Activated CD8-positive, alpha-beta T cell treated with anti-CD3 and anti-CD28 coated beads for 36 hours (primary cell): ENCODE results near the gene MIDN. TPM values are rescaled to one million over a fixed set of nuclear protein-coding genes. Genes with fewer than 3 reads are reported as not detected.

Source experiments
- ATAC-seq: fragments of 200-7000 bp; cut with Tn5 transposase; one replicate; pipeline ENCODE4 v1.10.0; 2021; ENCODE audit warnings: mild to moderate bottlenecking, moderate library complexity
- CTCF ChIA-PET: fragments of 350-600 bp; sonication (Branson Sonifier 250); formaldehyde crosslinking; loops from one replicate; lab custom pipeline; 2021; ENCODE audit warnings: antibody characterized with exemption; lab: Charles Lee
- POLR2A ChIA-PET: fragments of 350-600 bp; sonication (Branson Sonifier 250); formaldehyde crosslinking; loops from one replicate; lab custom pipeline; 2021; ENCODE audit warnings: antibody characterized with exemption; lab: Charles Lee
- DNase-seq: peaks from one replicate; pipeline ENCODE4 v3.0.0-alpha.2; 2020
- H3K27ac Mint-ChIP-seq: one replicate; pipeline ENCODE4 v1.8.0; 2021; ENCODE audit warnings: mild to moderate bottlenecking, mixed read lengths
- H3K27me3 Mint-ChIP-seq: one replicate; pipeline ENCODE4 v1.8.0; 2021; ENCODE audit warnings: mixed read lengths
- H3K36me3 Mint-ChIP-seq: one replicate; pipeline ENCODE4 v1.8.0; 2021; ENCODE audit warnings: low read depth, mixed read lengths
- H3K4me1 Mint-ChIP-seq: one replicate; pipeline ENCODE4 v1.8.0; 2021; ENCODE audit warnings: low read depth, mixed read lengths
- H3K4me3 Mint-ChIP-seq: one replicate; pipeline ENCODE4 v1.8.0; 2021; ENCODE audit warnings: mild to moderate bottlenecking, moderate library complexity, mixed read lengths
- H3K9me3 Mint-ChIP-seq: one replicate; pipeline ENCODE4 v1.8.0; 2021; ENCODE audit warnings: mixed read lengths
- intact Hi-C: fragments of 100-400 bp; cut with micrococcal nuclease; formaldehyde crosslinking; loops from one replicate; pipeline ENCODE4 v1.10.0; 2022
- total RNA-seq, 2 experiments: library from RNA; stranded (reverse); gene quantifications; one replicate each; pipeline ENCODE4 v1.2.3, GENCODE V29; 2021
- TF ChIP-seq, protein P1 (sequence below): fragments of 200-600 bp; IDR thresholded peaks from one replicate; pipeline ENCODE4 v1.8.0; 2022; ENCODE audit warnings: antibody characterized with exemption, mild to moderate bottlenecking

MIDN gene
- total RNA-seq, 2 experiments from 2014 or later = 41.1 to 43.9 TPM

DNA sequence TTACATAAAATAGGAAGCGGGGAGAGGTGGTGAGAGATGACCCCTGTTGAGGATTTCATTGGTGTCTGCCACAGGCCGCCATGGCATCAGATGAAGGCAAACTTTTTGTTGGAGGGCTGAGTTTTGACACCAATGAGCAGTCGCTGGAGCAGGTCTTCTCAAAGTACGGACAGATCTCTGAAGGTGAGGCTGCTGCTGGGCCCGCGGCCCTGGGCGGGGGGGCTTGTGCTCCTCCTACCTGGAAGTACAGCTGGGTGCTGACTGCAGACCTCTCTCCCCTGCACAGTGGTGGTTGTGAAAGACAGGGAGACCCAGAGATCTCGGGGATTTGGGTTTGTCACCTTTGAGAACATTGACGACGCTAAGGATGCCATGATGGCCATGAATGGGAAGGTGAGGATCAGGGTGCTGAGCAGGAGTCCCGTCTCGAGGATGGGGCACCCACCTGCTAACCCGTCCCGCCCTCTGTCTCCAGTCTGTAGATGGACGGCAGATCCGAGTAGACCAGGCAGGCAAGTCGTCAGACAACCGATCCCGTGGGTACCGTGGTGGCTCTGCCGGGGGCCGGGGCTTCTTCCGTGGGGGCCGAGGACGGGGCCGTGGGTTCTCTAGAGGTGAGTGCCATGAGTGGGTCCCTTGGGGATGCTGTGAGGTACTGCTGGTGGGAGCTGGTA is 22.6 kb downstream of the MIDN start:
- ChIA-PET CTCF (interaction anchor here (5.6 kb wide), 1 partner anchor 27 kb away, joined by 65 read pairs; no protein-coding TSS in a partner anchor), POLR2A (interaction anchor here (0.9 to 2.1 kb wide), 3 partner anchors 15 to 93 kb away, joined by 3 to 7 read pairs (median 5); no protein-coding TSS in a partner anchor)
- Mint-ChIP-seq H3K4me1 (peaks cover 62% of the 10 kb centered on the region), H3K27ac (peak overlapping the region; percentile 95), H3K4me3 (peak overlapping the region; percentile 94), H3K27me3 (no peaks in the 10 kb centered on the region), H3K9me3 (no peaks in the 10 kb centered on the region), H3K36me3 (peaks cover 47% of the 10 kb centered on the region)
- TF ChIP-seq, protein P1, sequence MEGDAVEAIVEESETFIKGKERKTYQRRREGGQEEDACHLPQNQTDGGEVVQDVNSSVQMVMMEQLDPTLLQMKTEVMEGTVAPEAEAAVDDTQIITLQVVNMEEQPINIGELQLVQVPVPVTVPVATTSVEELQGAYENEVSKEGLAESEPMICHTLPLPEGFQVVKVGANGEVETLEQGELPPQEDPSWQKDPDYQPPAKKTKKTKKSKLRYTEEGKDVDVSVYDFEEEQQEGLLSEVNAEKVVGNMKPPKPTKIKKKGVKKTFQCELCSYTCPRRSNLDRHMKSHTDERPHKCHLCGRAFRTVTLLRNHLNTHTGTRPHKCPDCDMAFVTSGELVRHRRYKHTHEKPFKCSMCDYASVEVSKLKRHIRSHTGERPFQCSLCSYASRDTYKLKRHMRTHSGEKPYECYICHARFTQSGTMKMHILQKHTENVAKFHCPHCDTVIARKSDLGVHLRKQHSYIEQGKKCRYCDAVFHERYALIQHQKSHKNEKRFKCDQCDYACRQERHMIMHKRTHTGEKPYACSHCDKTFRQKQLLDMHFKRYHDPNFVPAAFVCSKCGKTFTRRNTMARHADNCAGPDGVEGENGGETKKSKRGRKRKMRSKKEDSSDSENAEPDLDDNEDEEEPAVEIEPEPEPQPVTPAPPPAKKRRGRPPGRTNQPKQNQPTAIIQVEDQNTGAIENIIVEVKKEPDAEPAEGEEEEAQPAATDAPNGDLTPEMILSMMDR = no peak
- DNase-seq = no peak
- intact Hi-C loops = loop anchor here (10.0 kb wide), 1 partner anchor 94 kb away; no protein-coding TSS in a partner anchor
- no peak for ATAC-seq

- ChIA-PET POLR2A (interaction anchor here (0.8 to 2.1 kb wide), 6 partner anchors 12 to 181 kb away, joined by 3 to 7 read pairs (median 4); no protein-coding TSS in a partner anchor), CTCF (interaction anchor here (5.6 kb wide), 1 partner anchor 27 kb away, joined by 65 read pairs; no protein-coding TSS in a partner anchor)
- no peaks in the 10 kb centered on the region for H3K27me3 Mint-ChIP-seq
- no peak for DNase-seq
- H3K27ac Mint-ChIP-seq = peak overlapping the region; percentile 95
- intact Hi-C loops = loop anchor here (10.0 kb wide), 1 partner anchor 93 kb away; no protein-coding TSS in a partner anchor
- H3K4me3 Mint-ChIP-seq = peak overlapping the region; percentile 94
- no peaks in the 10 kb centered on the region for H3K9me3 Mint-ChIP-seq
- TF ChIP-seq, protein P1 = no peak
- peaks cover 64% of the 10 kb centered on the region for H3K4me1 Mint-ChIP-seq
- H3K36me3 Mint-ChIP-seq = peaks cover 51% of the 10 kb centered on the region
- ATAC-seq = no peak
Observed at GRCh38 chr19:1271528-1272422, 23.4 kb downstream of the MIDN start.

- intact Hi-C loops = loop anchor here (10.0 kb wide), 1 partner anchor 92 kb away; no protein-coding TSS in a partner anchor
Observed at GRCh38 chr19:1272423-1273262, 24.3 kb downstream of the MIDN start.

More at GRCh38 chr19:1272423-1273262, 24.3 kb downstream of the MIDN start:
- CTCF ChIA-PET = interaction anchor here (0.6 to 5.6 kb wide), 4 partner anchors 28 to 171 kb away, joined by 3 to 65 read pairs (median 3); no protein-coding TSS in a partner anchor
- no peaks in the 10 kb centered on the region for H3K9me3 Mint-ChIP-seq
- no peak for ATAC-seq
- peaks cover 60% of the 10 kb centered on the region for H3K4me1 Mint-ChIP-seq
- H3K27me3 Mint-ChIP-seq = no peaks in the 10 kb centered on the region
- peaks cover 55% of the 10 kb centered on the region for H3K36me3 Mint-ChIP-seq
- POLR2A ChIA-PET = interaction anchor here (1.1 to 2.1 kb wide), 6 partner anchors 13 to 181 kb away, joined by 3 to 7 read pairs (median 4); partner anchors contain the start of gene MIDN
- no peak for DNase-seq
- H3K4me3 Mint-ChIP-seq = peak overlapping the region; percentile 74
- H3K27ac Mint-ChIP-seq = peak overlapping the region; percentile 51
- TF ChIP-seq, protein P1 = no peak
